Measurements from ENCODE around the gene SLC38A5.

The SLC38A5 gene

DNA sequence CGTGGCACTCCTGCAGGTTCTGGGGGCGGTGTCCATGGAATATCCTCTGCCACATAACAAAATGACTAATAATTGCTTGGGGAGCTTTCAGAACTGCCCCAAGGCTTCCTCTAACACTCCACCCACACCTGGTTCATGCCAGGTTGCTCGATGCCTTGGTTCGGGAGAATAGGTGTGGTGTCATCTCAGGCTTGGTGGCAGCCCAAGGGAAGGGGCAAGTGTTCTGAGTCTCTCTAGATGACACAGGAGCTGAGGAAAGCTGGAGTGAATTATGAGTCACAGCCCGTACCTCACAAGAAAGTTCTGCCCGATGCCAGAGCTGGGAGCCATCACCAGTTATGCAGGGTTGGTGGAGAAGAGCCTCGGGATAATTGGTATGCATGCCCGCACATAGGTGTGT, 20.6 kb upstream of the SLC38A5 start:
- DNase-seq = no peak

GRCh38 chrX:48489892-48490291, 19.8 kb upstream of the SLC38A5 start:
- no peak for DNase-seq

GRCh38 chrX:48489296-48489695, 19.2 kb upstream of the SLC38A5 start:
- DNase-seq = no peak

DNA sequence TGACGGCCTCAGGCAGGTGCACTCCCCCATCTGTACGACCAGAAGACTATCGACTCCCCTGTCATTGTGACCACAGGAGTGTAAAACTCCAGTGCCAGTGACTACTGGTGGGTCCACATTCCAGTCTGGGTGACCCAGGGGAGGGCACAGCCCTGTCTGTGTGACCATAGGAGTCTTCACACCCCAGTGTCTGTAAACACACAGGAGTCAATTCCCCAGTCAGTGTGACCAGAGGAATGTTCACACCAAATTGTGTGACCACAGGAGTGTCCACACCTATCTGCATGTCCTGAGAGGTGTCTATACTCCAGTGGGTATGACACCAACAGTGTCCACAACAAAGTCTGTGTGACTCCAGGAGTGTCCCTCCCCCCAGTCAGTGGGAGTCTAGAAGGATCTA, 18.0 kb upstream of the SLC38A5 start:
- no peak for DNase-seq

DNA sequence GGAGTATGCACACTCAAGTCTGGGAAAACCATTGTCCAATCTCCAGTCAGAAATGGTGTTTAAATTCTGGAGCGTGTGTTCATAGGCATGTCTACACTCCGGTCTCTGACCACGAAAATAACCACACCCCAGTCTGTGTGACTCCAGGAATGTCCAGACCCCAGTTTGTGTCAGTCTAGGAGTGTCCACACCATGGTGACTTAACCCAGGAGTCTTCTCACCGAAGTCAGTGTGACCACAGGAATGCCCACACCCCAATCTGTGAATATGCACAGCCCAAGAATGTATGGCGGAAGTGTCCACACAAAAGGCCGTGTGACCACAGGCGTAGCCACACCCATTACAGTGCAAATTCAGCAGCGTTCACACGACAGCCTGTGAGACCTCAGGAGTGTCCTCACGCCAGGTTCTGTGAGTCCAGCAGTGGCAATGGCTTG, 17.3 kb upstream of the SLC38A5 start:
- DNase-seq = no peak

- DNase-seq = no peak
Measured at GRCh38 chrX:48482526-48482925, 12.5 kb upstream of the SLC38A5 start.

DNA sequence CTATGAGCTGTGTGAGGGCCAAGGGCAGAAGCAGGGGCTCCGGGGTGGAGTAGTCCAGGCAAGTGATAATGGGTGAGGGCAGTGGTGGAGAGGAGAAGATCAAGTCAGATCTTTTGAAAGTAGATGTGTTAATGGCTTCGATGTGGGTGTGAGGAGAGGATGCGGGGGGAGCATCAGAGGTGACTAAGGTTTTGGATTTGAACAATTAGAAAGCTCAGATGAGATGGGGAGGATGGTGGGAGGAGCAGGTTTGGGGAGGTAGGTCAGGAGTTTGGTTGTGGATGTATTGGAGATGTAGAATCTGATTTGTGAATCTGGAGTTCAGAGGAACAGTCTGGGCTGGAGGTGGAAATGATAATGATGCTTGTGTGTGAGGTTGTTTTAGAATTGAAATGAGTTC, 10.5 kb upstream of the SLC38A5 start:
- DNase-seq = no peak

GRCh38 chrX:48480142-48480541, 10.1 kb upstream of the SLC38A5 start:
- DNase-seq = no peak

DNA sequence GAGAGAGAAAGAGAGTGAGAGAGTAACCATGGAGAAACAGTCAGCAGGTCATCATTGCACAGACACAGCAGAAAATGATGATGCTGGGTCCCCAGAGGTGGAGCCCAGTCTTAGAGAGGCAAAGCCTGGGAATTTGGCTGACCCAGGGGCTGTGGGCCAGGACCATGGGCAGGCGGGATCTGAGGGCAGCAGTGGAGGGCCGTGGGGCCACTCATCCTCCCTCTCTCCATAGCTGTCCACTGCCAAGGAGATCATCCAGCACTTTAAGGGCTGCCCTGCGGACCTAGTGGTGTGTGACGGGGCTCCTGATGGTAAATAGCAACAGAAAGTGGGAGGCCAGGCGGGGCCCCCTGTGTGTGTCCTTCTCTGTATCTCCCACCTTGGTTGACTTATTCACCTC, 8.7 kb upstream of the SLC38A5 start:
- DNase-seq = no peak

GRCh38 chrX:48477960-48478755, 8.1 kb upstream of the SLC38A5 start:
- no peak for DNase-seq

DNA sequence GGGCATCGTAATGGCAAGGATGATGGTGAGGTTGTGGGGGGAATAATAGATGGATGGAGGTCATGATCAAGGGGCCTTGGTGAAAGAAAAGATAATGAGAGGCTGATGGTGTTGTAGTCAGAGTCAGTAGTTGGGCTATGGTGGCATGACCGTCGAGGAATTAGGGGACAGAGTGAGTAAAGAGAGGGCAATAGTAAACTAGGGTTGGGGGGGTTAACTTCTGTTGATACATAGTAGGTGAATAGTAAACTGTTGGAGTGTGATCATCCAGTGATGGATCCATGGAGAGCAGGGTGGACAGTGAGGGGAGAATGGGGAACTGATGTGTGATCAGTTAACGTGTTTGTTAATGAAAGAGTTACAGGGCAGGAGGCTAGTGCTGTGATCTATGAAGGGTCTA, 6.9 kb upstream of the SLC38A5 start:
- DNase-seq = no peak

GRCh38 chrX:48475774-48476577, 5.9 kb upstream of the SLC38A5 start, which contains the start of gene FTSJ1:
TSS of gene FTSJ1 (plus strand) at chrX:48476199. CDS start at chrX:48478048, 1,849 bp downstream.
- DNase-seq = peak; percentile 78

DNA sequence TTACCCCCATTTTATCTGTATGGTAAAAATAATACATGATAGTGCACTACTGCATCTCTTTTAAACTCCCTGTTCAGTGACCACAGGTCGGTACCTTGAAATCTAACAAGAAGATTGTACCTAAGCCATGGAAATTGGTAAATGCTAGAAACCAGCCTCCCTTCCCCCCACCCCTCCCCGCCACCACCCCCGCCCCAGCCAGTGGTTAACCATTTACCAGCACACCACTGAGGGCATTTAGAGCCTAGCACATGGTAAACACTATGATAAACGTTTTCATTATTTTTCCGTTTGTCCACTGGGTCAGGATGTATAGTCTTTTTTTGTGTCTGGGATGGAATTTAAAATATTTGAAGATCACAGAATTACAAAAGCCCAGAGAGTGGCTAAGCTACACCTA, 5.2 kb upstream of the SLC38A5 start:
- no peak for DNase-seq

DNA sequence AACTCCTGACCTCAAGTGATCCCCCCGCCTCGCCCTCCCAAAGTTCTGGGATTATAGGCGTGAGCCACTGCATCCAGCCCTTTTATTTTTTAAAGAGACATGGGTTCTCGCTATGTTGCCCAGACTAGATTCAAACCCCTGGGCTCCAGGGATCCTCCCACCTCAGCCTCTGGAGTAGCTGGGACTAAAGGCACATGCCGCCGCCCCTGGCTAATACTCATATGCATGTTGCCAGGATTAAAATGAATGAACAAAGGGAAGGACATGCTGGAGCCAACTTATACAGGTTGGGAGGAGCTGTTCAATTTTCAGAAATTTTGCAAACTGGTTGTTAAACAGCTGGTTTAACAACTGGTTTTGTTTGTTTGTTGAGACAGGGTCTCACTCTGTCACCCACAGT, 4.5 kb upstream of the SLC38A5 start:
- no peak for DNase-seq

DNA sequence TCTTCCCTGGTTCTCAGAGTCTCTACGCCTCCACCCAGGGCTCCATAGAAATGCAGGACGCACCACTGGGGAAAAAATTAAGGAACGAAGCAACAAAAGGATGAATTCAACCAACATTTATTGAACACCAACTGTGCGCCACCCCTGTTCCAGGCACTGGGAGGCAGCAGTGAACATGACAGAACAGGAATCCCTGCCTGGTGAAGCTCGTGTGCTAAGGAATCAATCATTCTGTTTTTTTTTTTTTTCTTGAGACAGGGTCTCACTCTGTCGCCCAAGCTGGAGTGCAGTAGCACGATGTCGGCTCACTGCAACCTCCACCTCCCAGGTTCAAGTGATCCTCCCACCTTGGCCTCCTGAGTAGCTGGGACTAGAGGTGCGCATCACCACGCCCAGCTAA, 4.1 kb upstream of the SLC38A5 start:
- DNase-seq = no peak

DNA sequence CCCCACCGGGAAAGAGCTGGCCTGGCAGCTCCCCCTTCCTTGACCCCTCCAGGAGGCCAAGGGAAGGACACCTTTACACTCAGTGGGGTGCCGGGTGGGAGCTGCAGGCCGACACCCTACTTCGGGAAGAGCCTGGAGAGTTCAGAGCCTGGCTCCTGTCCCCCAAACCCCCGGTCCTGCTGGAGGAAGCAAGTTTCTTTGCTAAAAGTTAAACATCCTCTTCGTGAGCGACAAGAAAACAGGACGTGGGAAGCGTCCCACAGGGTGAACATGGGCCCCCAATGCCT, 3.6 kb upstream of the SLC38A5 start:
- no peak for DNase-seq

GRCh38 chrX:48472851-48473703, 3.0 kb upstream of the SLC38A5 start:
- DNase-seq = no peak

DNA sequence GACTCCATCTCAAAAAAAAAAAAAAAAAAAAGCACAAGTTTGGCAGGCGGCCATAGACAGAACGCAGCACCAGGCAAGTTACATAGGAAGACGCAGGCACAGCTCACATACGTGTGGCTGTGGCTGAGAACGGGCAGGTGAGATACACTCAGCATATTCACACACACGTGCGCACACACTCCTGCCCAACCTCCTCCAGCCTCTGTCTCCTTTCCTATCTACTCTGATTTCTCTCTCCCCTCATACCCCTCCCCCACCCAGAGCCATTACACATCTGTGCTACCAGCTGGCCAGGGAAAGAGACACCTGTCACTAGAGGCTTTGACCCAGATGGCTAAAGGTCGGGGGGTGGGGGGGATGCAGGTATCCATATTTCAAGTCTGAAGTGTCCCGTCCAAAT, 2.2 kb upstream of the SLC38A5 start:
- DNase-seq = no peak

DNA sequence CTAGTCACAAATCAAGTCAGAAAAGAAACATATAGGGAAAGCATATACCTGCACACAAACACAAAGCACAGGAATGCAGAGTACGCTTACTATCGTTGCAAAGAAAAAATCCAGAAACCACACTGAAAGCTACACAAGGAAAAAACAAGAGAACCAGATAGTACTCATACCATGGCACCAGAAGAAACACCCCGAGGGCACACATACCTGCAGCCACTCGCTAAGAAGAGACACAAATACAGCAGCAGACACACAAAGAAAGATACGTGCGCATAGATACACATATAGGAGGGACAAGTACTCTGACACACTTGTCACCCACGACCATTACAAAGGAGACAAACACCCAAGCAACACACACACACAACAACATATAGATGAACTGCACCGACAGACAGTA, 1.4 kb upstream of the SLC38A5 start:
- no peak for DNase-seq

GRCh38 chrX:48470833-48471118, 716 bp upstream of the SLC38A5 start:
- DNase-seq = no peak

- no peak for DNase-seq
Measured at GRCh38 chrX:48468693-48469691, 1.1 kb downstream of the SLC38A5 start.

DNA sequence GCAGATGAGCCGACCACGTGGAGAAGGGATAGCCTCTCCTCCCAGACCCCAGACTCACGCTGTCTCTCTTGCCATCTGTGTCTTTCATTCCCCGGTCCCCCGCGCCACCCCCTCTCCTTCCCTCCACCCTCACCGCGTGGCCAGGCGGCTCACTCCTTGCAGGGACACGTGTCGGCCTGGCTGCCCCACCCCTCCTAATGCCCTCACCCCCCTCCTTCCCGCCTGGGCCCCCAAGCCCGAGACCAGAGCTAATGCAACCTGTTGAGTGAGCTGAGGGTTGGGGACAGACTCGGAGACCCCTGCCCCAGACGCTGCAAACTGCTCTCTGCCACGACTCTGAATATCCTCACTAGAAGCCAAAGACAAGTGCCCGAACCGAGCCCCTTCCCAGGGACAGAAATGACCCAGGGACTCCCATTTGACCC, 1.8 kb downstream of the SLC38A5 start:
- no peak for DNase-seq

Data from NCI-H510A treated with DMSO at 0.1 percent for 48 hours (cell line).